CD4-positive, alpha-beta memory T cell (primary cell): ENCODE results near the gene FAM131B. TPM values are rescaled to one million over a fixed set of nuclear protein-coding genes. Genes with fewer than 3 reads are reported as not detected.
A peak's percentile ranks its signal among the peaks of the same experiment; 100 is the strongest.

Experiments
- CTCF ChIA-PET: fragments of 350-600 bp; sonication (Branson Sonifier 250); formaldehyde crosslinking; loops from one replicate; lab custom pipeline; 2021; ENCODE audit warnings: inconsistent platforms; ENCODE audit not compliant: partially characterized antibody; lab: Charles Lee
- POLR2A ChIA-PET: fragments of 350-600 bp; sonication (Branson Sonifier 250); formaldehyde crosslinking; loops from one replicate; lab custom pipeline; 2021; ENCODE audit not compliant: partially characterized antibody; lab: Charles Lee
- DNase-seq, 5 donors: peaks; one replicate each; pipeline versions ENCODE4 v3.0.0 to v3.0.0-alpha.2; 2020 to 2022; ENCODE audit warnings: mixed read lengths in 1 of 5
- H3K27ac ChIP-seq: one replicate; pipeline ENCODE4 v1.7.0; 2013; ENCODE audit warnings: low read depth, low read length
- H3K27me3 ChIP-seq: 2 replicates; pipeline ENCODE4 v1.7.0; 2013; ENCODE audit warnings: mild to moderate bottlenecking, low read length, moderate library complexity; ENCODE audit not compliant: insufficient read depth
- H3K36me3 ChIP-seq: 2 replicates; pipeline ENCODE4 v1.7.0; 2013; ENCODE audit warnings: mild to moderate bottlenecking, low read length, moderate library complexity; ENCODE audit not compliant: insufficient read depth
- H3K4me1 ChIP-seq: 2 replicates; pipeline ENCODE4 v1.7.0; 2013; ENCODE audit warnings: mild to moderate bottlenecking, low read length, moderate library complexity; ENCODE audit not compliant: insufficient read depth
- H3K4me3 ChIP-seq, 2 donors: one replicate each; pipeline ENCODE4 v1.7.0; 2013; ENCODE audit warnings: low read length in 2 of 2, mild to moderate bottlenecking in 1 of 2
- H3K9me3 ChIP-seq, 2 donors: one replicate each; pipeline ENCODE4 v1.7.0; 2013; ENCODE audit warnings: low read length in 2 of 2, control low read depth in 1 of 2; ENCODE audit not compliant: control insufficient read depth in 1 of 2
- H3K27ac Mint-ChIP-seq, 7 donors: one replicate each; pipeline ENCODE4 v1.8.0; 2020 to 2021; ENCODE audit warnings: mixed read lengths in 7 of 7, mild to moderate bottlenecking in 6 of 7, inconsistent platforms in 3 of 7, moderate library complexity in 3 of 7
- H3K27me3 Mint-ChIP-seq, 2 donors: one replicate each; pipeline ENCODE4 v1.8.0; 2020 to 2021; ENCODE audit warnings: mixed read lengths in 2 of 2
- H3K36me3 Mint-ChIP-seq, 2 donors: one replicate each; pipeline ENCODE4 v1.8.0; 2020 to 2021; ENCODE audit warnings: mixed read lengths in 2 of 2, inconsistent platforms in 1 of 2, mild to moderate bottlenecking in 1 of 2
- H3K4me1 Mint-ChIP-seq, 4 donors: one replicate each; pipeline ENCODE4 v1.8.0; 2020 to 2021; ENCODE audit warnings: mixed read lengths in 4 of 4, mild to moderate bottlenecking in 1 of 4
- H3K4me3 Mint-ChIP-seq, 8 donors: one replicate each; pipeline ENCODE4 v1.8.0; 2020 to 2021; ENCODE audit warnings: mixed read lengths in 8 of 8, mild to moderate bottlenecking in 7 of 8, moderate library complexity in 6 of 8, inconsistent platforms in 3 of 8
- H3K9me3 Mint-ChIP-seq, 8 donors: one replicate each; pipeline ENCODE4 v1.8.0; 2020 to 2021; ENCODE audit warnings: mixed read lengths in 8 of 8, mild to moderate bottlenecking in 5 of 8, inconsistent platforms in 3 of 8, moderate library complexity in 1 of 8
- intact Hi-C: fragments of 100-400 bp; cut with micrococcal nuclease; formaldehyde crosslinking; loops from one replicate; pipeline ENCODE4 v1.15.1; 2023
- polyA plus RNA-seq, 2 donors: library from polyadenylated mRNA; unstranded; fragments of 300-500 nt; fragmentation: Illumina TruSeq; gene quantifications; one replicate each; pipeline ENCODE4 v1.2.3, GENCODE V29; 2021
- total RNA-seq, 2 experiments: library from RNA; stranded (reverse); gene quantifications; one replicate each; pipeline ENCODE4 v1.2.3, GENCODE V29; 2021

The FAM131B gene
- total and polyA plus RNA-seq, 4 experiments from 2014 or later = 0.61 to 0.97 TPM; not detected in 2

DNA sequence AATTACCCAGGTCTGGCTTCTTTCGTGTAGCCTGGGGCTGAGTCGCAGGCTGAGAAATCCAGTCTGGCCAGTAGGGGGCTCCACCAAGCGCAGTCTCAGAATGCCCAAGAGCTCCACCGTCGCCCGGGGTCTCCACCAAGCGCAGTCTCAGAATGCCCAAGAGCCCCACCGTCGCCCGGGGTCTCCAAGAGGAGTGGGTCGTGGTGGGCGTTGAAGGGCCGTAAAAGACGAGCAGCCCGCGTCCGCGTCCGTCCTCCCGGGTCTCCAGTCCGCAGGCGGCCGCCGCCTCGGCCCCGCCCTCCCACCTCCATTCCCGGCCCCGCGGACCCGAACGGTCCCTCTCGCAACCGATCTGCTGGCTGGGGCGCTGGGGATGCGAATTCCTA, 17.7 kb upstream of the FAM131B start:
- Histone ChIP-seq H3K9me3 (no peaks in the 10 kb centered on the region), H3K27me3 (no peaks in the 10 kb centered on the region), H3K4me3 (peak overlapping the region; percentile 72 to 97), H3K36me3 (peaks cover 9% of the 10 kb centered on the region), H3K27ac (peak overlapping the region; percentile 91), H3K4me1 (peaks cover 70% of the 10 kb centered on the region)
- H3K36me3 Mint-ChIP-seq = peaks cover 0 to 13% of the 10 kb centered on the region in 2 donors
- intact Hi-C loops = loop anchor here (1.0 to 5.0 kb wide), 6 partner anchors 17 to 578 kb away; partner anchors contain the start of genes CASP2, EPHA1 and FAM131B
- H3K4me3 Mint-ChIP-seq = peak overlapping the region; percentile 91 to 95 (median 92)
- H3K27ac Mint-ChIP-seq = peak overlapping the region; percentile 92 to 99 (median 96)
- DNase-seq = peak; percentile 83 to 88 (median 84)
- H3K4me1 Mint-ChIP-seq = peaks cover 38 to 48% (median 44%) of the 10 kb centered on the region in 4 donors
- H3K27me3 Mint-ChIP-seq = no peaks in the 10 kb centered on the region
- H3K9me3 Mint-ChIP-seq = peaks cover 0 to 2% (median 0%) of the 10 kb centered on the region in 8 donors
- CTCF ChIA-PET = interaction anchor here (0.5 to 7.9 kb wide), 34 partner anchors 10 to 755 kb away, joined by 3 to 129 read pairs (median 4); partner anchors contain the start of genes EPHA1 and GSTK1
- POLR2A ChIA-PET = interaction anchor here (0.6 to 9.3 kb wide), 33 partner anchors 8 to 917 kb away, joined by 3 to 215 read pairs (median 5); partner anchors contain the start of genes CASP2, EPHA1, FAM131B and GSTK1

DNA sequence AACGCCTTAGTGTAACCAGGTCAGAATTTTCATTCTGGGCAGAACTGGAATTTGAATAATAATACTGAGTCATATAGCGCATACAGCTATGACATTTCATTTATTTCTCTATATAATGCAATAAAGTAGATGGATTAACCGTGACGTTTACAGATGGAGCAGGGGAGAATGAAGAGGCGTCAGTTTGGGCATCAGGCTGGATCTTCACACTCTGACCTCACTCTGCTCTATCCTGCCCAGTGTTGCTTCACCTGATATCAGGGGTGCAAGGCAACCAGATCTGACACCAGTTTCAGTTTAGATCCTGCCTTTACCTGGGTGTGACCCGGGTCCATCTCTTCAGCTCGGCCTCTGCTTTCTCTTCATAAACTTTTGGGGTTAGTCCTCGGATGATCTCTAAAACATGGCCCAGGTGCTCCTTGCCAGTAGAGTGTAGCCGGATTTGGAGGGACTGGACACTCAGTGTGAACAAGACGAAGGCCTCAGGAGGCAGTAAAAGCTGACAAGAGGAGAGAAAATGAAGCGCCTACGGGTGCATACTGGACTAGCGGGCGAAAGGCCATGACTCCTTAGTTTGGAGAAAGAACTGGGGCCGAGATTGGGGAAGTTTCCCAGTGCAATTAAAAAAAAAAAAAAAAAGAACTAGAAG, 17.2 kb upstream of the FAM131B start:
- peaks cover 70% of the 10 kb centered on the region for H3K4me1 ChIP-seq

DNA sequence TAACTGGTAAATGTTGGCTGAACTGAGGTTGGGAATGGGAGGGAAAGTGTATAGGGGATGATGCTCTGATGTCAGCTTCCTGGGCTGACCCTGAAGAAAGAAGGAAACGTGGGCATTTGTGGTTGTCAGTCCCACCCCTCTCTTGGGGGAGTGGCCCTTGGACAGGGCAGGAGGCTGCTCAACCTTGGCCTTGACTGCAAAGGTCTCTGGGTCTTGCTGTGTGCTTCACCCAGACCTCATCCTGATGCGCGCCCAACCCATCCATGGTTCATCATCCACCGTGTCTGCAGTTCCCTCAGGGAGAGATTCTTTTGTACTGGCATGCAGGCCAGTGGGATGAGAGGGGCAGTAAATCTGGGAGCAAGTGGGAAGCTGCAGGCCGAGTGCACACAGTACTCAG, 13.9 kb upstream of the FAM131B start:
- H3K36me3 Mint-ChIP-seq = peaks cover 0 to 10% of the 10 kb centered on the region in 2 donors
- POLR2A ChIA-PET = interaction anchor here (1.1 to 3.0 kb wide), 11 partner anchors 11 to 136 kb away, joined by 3 to 37 read pairs (median 9); partner anchors contain the start of genes CASP2, EPHA1, FAM131B and GSTK1

More for the DNA sequence above, 17.2 kb upstream of the FAM131B start:
- intact Hi-C loops = loop anchor here (1.0 to 5.0 kb wide), 6 partner anchors 17 to 577 kb away; partner anchors contain the start of genes CASP2, EPHA1 and FAM131B
- Mint-ChIP-seq H3K27me3 (no peaks in the 10 kb centered on the region), H3K36me3 (peaks cover 0 to 13% of the 10 kb centered on the region in 2 donors), H3K4me1 (peaks cover 43 to 53% (median 49%) of the 10 kb centered on the region in 4 donors), H3K9me3 (peaks cover 0 to 2% (median 0%) of the 10 kb centered on the region in 8 donors), H3K27ac (peak overlapping the region; percentile 92 to 99 (median 96)), H3K4me3 (peak overlapping the region; percentile 91 to 95 (median 92))
- Histone ChIP-seq H3K27ac (peak overlapping the region; percentile 91), H3K27me3 (no peaks in the 10 kb centered on the region), H3K36me3 (peaks cover 9% of the 10 kb centered on the region), H3K4me3 (peak overlapping the region; percentile 72 to 97), H3K9me3 (no peaks in the 10 kb centered on the region)
- CTCF ChIA-PET = interaction anchor here (0.7 to 7.9 kb wide), 34 partner anchors 8 to 754 kb away, joined by 3 to 129 read pairs (median 4); partner anchors contain the start of genes EPHA1 and GSTK1
- no peak for DNase-seq
- POLR2A ChIA-PET = interaction anchor here (0.7 to 9.3 kb wide), 30 partner anchors 9 to 917 kb away, joined by 3 to 215 read pairs (median 5); partner anchors contain the start of genes CASP2, EPHA1, FAM131B and GSTK1

DNA sequence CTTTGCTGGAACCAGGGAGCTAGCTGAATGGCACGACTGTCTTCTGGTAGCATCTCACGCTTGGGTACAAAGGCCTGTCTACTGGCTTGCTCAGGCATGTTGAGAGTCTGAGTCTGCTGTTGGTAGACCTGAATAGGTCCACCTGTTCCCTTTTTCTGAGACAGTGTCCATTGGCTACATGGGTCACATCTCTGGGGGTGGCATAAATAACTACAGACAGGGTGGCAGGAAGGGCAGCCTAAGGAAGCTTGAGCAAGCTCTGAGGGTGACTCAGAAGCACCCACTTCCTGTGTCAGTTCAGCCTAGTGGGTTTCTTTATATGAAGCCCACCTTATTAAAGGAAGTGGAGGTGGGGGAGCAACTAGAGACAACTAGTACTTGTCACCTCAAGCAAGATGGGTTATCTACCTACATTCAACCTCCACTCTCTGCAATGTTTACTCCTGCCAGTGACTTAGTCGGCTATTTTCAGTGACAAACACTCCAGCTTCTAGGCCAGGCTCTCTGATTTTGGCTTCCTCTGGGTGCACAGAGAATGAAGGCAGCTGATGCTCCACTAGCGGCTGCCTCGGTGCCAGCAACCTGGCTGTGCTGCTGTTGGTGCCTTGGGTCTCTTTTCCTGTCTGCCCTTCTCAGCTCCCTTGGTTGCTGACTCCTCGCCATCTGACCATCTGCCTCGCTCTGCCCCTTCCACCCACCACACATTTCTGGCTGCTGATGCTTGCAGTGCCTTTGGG, 13.0 kb upstream of the FAM131B start:
- no peaks in the 10 kb centered on the region for H3K27me3 ChIP-seq
- POLR2A ChIA-PET = interaction anchor here (0.6 to 3.0 kb wide), 28 partner anchors 9 to 578 kb away, joined by 3 to 37 read pairs (median 4); partner anchors contain the start of genes CASP2, EPHA1, FAM131B and GSTK1
- Mint-ChIP-seq H3K27ac (peak overlapping the region; percentile 86 to 99 (median 89)), H3K4me1 (peaks cover 55 to 90% (median 71%) of the 10 kb centered on the region in 4 donors), H3K9me3 (peaks cover 0 to 2% (median 0%) of the 10 kb centered on the region in 8 donors), H3K27me3 (no peaks in the 10 kb centered on the region), H3K4me3 (peak overlapping the region in 7 of 8 donors; percentile 12 to 73 (median 47)), H3K36me3 (peaks cover 0 to 10% of the 10 kb centered on the region in 2 donors)
- intact Hi-C loops = loop anchor here (1.0 to 2.0 kb wide), 3 partner anchors 13 to 125 kb away; partner anchors contain the start of gene FAM131B
- no peaks in the 10 kb centered on the region for H3K9me3 ChIP-seq
- H3K4me3 ChIP-seq = peak overlapping the region in 1 of 2 donors; percentile 20
- peak; percentile 45 to 79 (median 51) for DNase-seq
- H3K4me1 ChIP-seq = peaks cover 64% of the 10 kb centered on the region
- H3K36me3 ChIP-seq = no peaks in the 10 kb centered on the region
- peak overlapping the region; percentile 62 for H3K27ac ChIP-seq
- CTCF ChIA-PET = interaction anchor here (0.6 to 6.7 kb wide), 16 partner anchors 9 to 135 kb away, joined by 3 to 71 read pairs (median 5); partner anchors contain the start of genes EPHA1 and GSTK1

More for the DNA sequence above, 13.9 kb upstream of the FAM131B start:
- Histone ChIP-seq H3K27ac (peak overlapping the region; percentile 62), H3K9me3 (no peaks in the 10 kb centered on the region), H3K4me1 (peaks cover 64% of the 10 kb centered on the region), H3K4me3 (no peak overlapping the region), H3K27me3 (no peaks in the 10 kb centered on the region), H3K36me3 (no peaks in the 10 kb centered on the region)
- peak overlapping the region; percentile 48 to 99 (median 88) for H3K27ac Mint-ChIP-seq
- peaks cover 52 to 82% (median 67%) of the 10 kb centered on the region in 4 donors for H3K4me1 Mint-ChIP-seq
- intact Hi-C loops = no loop called here
- peaks cover 0 to 2% (median 0%) of the 10 kb centered on the region in 8 donors for H3K9me3 Mint-ChIP-seq
- H3K4me3 Mint-ChIP-seq = peak overlapping the region in 2 of 8 donors; percentile 55 to 65
- CTCF ChIA-PET = interaction anchor here (1.1 to 6.7 kb wide), 9 partner anchors 8 to 136 kb away, joined by 4 to 71 read pairs (median 11); partner anchors contain the start of gene EPHA1
- no peaks in the 10 kb centered on the region for H3K27me3 Mint-ChIP-seq
- DNase-seq = no peak

DNA sequence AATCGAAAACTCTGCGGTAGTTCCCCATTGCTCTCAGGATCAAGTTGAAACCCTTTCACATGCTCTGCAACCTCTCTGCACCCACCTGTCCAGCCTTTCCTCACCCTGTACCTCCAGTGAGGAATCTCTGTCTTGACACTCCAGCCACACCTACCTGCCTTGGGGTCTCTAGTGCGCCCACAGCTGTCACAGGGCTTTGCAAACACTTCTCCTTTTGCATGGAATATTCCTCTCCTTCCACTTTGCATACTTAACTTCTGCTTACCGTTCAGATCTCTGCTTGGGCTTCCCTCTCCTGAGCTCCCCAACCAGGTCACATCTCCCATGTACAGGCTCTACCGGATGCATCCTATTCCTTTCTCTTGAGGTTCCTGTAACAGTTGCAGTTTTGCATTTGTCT, 12.0 kb upstream of the FAM131B start:
- Mint-ChIP-seq H3K4me3 (peak overlapping the region in 3 of 8 donors; percentile 12 to 73 (median 18)), H3K27ac (peak overlapping the region; percentile 76 to 99 (median 88)), H3K9me3 (peaks cover 0 to 2% (median 0%) of the 10 kb centered on the region in 8 donors), H3K27me3 (no peaks in the 10 kb centered on the region), H3K36me3 (peaks cover 0 to 4% of the 10 kb centered on the region in 2 donors), H3K4me1 (peaks cover 53 to 81% (median 67%) of the 10 kb centered on the region in 4 donors)
- H3K9me3 ChIP-seq = no peaks in the 10 kb centered on the region
- H3K27ac ChIP-seq = no peak overlapping the region
- POLR2A ChIA-PET = interaction anchor here (0.7 to 3.0 kb wide), 19 partner anchors 9 to 577 kb away, joined by 3 to 37 read pairs (median 6); partner anchors contain the start of genes CASP2, EPHA1 and FAM131B
- DNase-seq = no peak
- H3K4me3 ChIP-seq = no peak overlapping the region
- H3K36me3 ChIP-seq = no peaks in the 10 kb centered on the region
- CTCF ChIA-PET = interaction anchor here (1.4 to 6.7 kb wide), 7 partner anchors 14 to 134 kb away, joined by 4 to 71 read pairs (median 15); partner anchors contain the start of genes EPHA1 and GSTK1
- no peaks in the 10 kb centered on the region for H3K27me3 ChIP-seq
- intact Hi-C loops = loop anchor here (2.0 kb wide), 2 partner anchors 14 to 124 kb away; no protein-coding TSS in a partner anchor
- H3K4me1 ChIP-seq = peaks cover 58% of the 10 kb centered on the region

DNA sequence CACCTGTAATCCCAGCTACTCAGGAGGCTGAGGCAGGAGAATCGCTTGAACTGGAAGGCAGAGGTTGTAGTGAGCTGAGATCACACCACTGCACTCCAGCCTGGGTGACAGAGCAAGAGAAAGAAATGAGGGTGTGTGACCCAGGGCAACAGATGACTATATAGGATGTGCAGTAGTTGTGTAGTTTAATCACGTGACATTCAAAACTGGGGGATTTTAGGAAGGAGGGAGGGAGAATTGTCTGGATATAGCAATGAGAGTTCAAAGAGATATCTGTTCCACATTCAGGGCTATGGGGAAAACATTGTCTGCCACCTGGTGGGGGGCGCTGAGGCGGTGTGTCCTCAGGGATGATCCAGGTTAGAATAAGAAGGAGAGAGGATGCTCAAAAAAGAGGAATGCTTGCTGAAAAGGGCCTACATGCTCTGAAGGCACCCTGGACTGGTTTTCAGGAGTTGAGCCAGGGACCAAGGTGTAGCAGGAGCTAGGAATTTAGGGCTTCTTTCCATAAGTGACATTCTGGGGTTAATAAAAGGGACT, 10.8 kb upstream of the FAM131B start:
- POLR2A ChIA-PET = interaction anchor here (0.8 to 4.6 kb wide), 3 partner anchors 8 to 43 kb away, joined by 3 to 28 read pairs (median 7); partner anchors contain the start of gene ZYX

More for the DNA sequence above, 10.8 kb upstream of the FAM131B start:
- CTCF ChIA-PET = interaction anchor here (0.8 to 6.7 kb wide), 10 partner anchors 11 to 133 kb away, joined by 3 to 71 read pairs (median 8); partner anchors contain the start of gene EPHA1
- H3K9me3 ChIP-seq = no peaks in the 10 kb centered on the region
- H3K36me3 ChIP-seq = no peaks in the 10 kb centered on the region
- H3K4me3 Mint-ChIP-seq = peak overlapping the region in 1 of 8 donors; percentile 39
- H3K9me3 Mint-ChIP-seq = no peaks in the 10 kb centered on the region
- no peaks in the 10 kb centered on the region for H3K27me3 ChIP-seq
- H3K4me1 Mint-ChIP-seq = peaks cover 44 to 69% (median 56%) of the 10 kb centered on the region in 4 donors
- H3K27me3 Mint-ChIP-seq = no peaks in the 10 kb centered on the region
- H3K4me1 ChIP-seq = peaks cover 46% of the 10 kb centered on the region
- H3K27ac ChIP-seq = no peak overlapping the region
- peak overlapping the region in 6 of 7 donors; percentile 36 to 99 (median 67) for H3K27ac Mint-ChIP-seq
- no peaks in the 10 kb centered on the region for H3K36me3 Mint-ChIP-seq
- intact Hi-C loops = no loop called here
- H3K4me3 ChIP-seq = no peak overlapping the region
- no peak for DNase-seq
